GM12801 (cell line): Measurements from ENCODE around the gene CSRP3.

Experiments
- CTCF ChIP-seq: IDR thresholded peaks from one replicate; pipeline ENCODE4 v1.5.1; 2011; ENCODE audit warnings: control low read depth; ENCODE audit not compliant: insufficient read length; ENCODE audit errors: extremely low read depth

Gene CSRP3

GRCh38 chr11:19183646-19184045, 18.1 kb downstream of the CSRP3 start:
- no peak for TF ChIP-seq CTCF

GRCh38 chr11:19181531-19182261, 20.1 kb downstream of the CSRP3 start:
- no peak for TF ChIP-seq CTCF

- TF ChIP-seq CTCF: no peak
Observed at GRCh38 chr11:19176629-19177186, 25.1 kb downstream of the CSRP3 start.

GRCh38 chr11:19173964-19174638, 27.7 kb downstream of the CSRP3 start:
- TF ChIP-seq CTCF: no peak

GRCh38 chr11:19173004-19173689, 28.6 kb downstream of the CSRP3 start:
- no peak for TF ChIP-seq CTCF

GRCh38 chr11:19168090-19168489, 33.7 kb downstream of the CSRP3 start:
- TF ChIP-seq CTCF: no peak

- no peak for TF ChIP-seq CTCF
Observed at GRCh38 chr11:19164881-19165280, 36.9 kb downstream of the CSRP3 start.
